Nephron progenitor cell (in vitro differentiated cells): Measurements from ENCODE around the gene ZHX3.

ENCODE experiments used
- DNase-seq: peaks from one replicate; pipeline ENCODE4 v3.0.0; 2021
- H3K27ac Mint-ChIP-seq: 2 replicates; pipeline ENCODE4 v1.8.0; 2021; ENCODE audit warnings: mild to moderate bottlenecking, moderate library complexity, mixed read lengths
- H3K27me3 Mint-ChIP-seq: 2 replicates; pipeline ENCODE4 v1.8.0; 2021; ENCODE audit warnings: mild to moderate bottlenecking, low read depth, mixed read lengths; ENCODE audit not compliant: poor library complexity
- H3K36me3 Mint-ChIP-seq: 2 replicates; pipeline ENCODE4 v1.8.0; 2021; ENCODE audit warnings: low read depth, mixed read lengths
- H3K4me1 Mint-ChIP-seq: 2 replicates; pipeline ENCODE4 v1.8.0; 2021; ENCODE audit warnings: mixed read lengths
- H3K4me3 Mint-ChIP-seq: 2 replicates; pipeline ENCODE4 v1.8.0; 2021; ENCODE audit warnings: mild to moderate bottlenecking, moderate library complexity, mixed read lengths
- H3K9me3 Mint-ChIP-seq: 2 replicates; pipeline ENCODE4 v1.8.0; 2021; ENCODE audit warnings: mild to moderate bottlenecking, moderate library complexity, mixed read lengths
- TF ChIP-seq, protein P1 (sequence below): fragments of 200-600 bp; sonication (generic); IDR thresholded peaks from 2 replicates; pipeline ENCODE4 v1.5.0; 2021; ENCODE audit warnings: antibody characterized with exemption

The ZHX3 gene

GRCh38 chr20:41261790-41262717, 55.5 kb downstream of the ZHX3 start:
- H3K9me3 Mint-ChIP-seq = no peaks in the 10 kb centered on the region
- DNase-seq = no peak
- peaks cover 5% of the 10 kb centered on the region for H3K4me1 Mint-ChIP-seq
- H3K27me3 Mint-ChIP-seq = no peaks in the 10 kb centered on the region
- peaks cover under 1% of the 10 kb centered on the region for H3K36me3 Mint-ChIP-seq
- H3K4me3 Mint-ChIP-seq = no peak overlapping the region
- H3K27ac Mint-ChIP-seq = no peak overlapping the region
- TF ChIP-seq, protein P1, sequence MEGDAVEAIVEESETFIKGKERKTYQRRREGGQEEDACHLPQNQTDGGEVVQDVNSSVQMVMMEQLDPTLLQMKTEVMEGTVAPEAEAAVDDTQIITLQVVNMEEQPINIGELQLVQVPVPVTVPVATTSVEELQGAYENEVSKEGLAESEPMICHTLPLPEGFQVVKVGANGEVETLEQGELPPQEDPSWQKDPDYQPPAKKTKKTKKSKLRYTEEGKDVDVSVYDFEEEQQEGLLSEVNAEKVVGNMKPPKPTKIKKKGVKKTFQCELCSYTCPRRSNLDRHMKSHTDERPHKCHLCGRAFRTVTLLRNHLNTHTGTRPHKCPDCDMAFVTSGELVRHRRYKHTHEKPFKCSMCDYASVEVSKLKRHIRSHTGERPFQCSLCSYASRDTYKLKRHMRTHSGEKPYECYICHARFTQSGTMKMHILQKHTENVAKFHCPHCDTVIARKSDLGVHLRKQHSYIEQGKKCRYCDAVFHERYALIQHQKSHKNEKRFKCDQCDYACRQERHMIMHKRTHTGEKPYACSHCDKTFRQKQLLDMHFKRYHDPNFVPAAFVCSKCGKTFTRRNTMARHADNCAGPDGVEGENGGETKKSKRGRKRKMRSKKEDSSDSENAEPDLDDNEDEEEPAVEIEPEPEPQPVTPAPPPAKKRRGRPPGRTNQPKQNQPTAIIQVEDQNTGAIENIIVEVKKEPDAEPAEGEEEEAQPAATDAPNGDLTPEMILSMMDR = no peak

- Mint-ChIP-seq H3K27ac (no peak overlapping the region), H3K4me3 (no peak overlapping the region), H3K27me3 (no peaks in the 10 kb centered on the region), H3K9me3 (no peaks in the 10 kb centered on the region), H3K36me3 (no peaks in the 10 kb centered on the region), H3K4me1 (peaks cover 5% of the 10 kb centered on the region)
- TF ChIP-seq, protein P1 = no peak
- DNase-seq = no peak
Measured at GRCh38 chr20:41261260-41261659, 56.3 kb downstream of the ZHX3 start.

- Mint-ChIP-seq H3K27ac (no peak overlapping the region), H3K4me3 (no peak overlapping the region), H3K4me1 (peaks cover 5% of the 10 kb centered on the region), H3K9me3 (no peaks in the 10 kb centered on the region), H3K27me3 (no peaks in the 10 kb centered on the region), H3K36me3 (no peaks in the 10 kb centered on the region)
- no peak for DNase-seq
- TF ChIP-seq, protein P1 = no peak
Measured at GRCh38 chr20:41260734-41261220, 56.8 kb downstream of the ZHX3 start.

DNA sequence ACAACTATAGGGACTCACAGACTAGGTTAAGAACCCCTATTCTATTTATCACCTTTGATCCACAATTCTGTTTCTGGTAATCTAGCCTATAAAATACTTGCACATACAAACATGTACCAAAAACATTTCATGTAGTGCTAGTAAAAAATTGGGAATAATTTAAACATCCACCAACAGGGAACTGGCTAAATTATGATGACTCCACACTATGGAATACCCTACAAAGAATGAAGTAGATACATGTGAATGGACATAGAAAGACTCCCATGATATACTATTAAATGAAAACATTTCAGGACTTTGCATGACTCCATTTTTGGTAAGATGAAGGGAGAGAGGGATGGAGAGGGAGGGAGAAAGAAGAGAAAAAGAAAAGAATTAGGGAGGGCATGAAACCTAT, 58.2 kb downstream of the ZHX3 start:
- H3K9me3 Mint-ChIP-seq = no peaks in the 10 kb centered on the region
- H3K27ac Mint-ChIP-seq = no peak overlapping the region
- no peaks in the 10 kb centered on the region for H3K36me3 Mint-ChIP-seq
- no peak overlapping the region for H3K4me3 Mint-ChIP-seq
- DNase-seq = no peak
- TF ChIP-seq, protein P1 = no peak
- H3K27me3 Mint-ChIP-seq = no peaks in the 10 kb centered on the region
- peaks cover 8% of the 10 kb centered on the region for H3K4me1 Mint-ChIP-seq

GRCh38 chr20:41258474-41258873, 59.1 kb downstream of the ZHX3 start:
- Mint-ChIP-seq H3K4me3 (no peak overlapping the region), H3K27ac (no peak overlapping the region), H3K4me1 (peaks cover 8% of the 10 kb centered on the region), H3K36me3 (no peaks in the 10 kb centered on the region), H3K9me3 (no peaks in the 10 kb centered on the region), H3K27me3 (no peaks in the 10 kb centered on the region)
- TF ChIP-seq, protein P1 = no peak
- DNase-seq = no peak

GRCh38 chr20:41256516-41256915, 61.0 kb downstream of the ZHX3 start:
- TF ChIP-seq, protein P1 = no peak
- Mint-ChIP-seq H3K36me3 (no peaks in the 10 kb centered on the region), H3K4me1 (peaks cover 8% of the 10 kb centered on the region), H3K27me3 (no peaks in the 10 kb centered on the region), H3K9me3 (no peaks in the 10 kb centered on the region), H3K4me3 (no peak overlapping the region), H3K27ac (no peak overlapping the region)
- DNase-seq = no peak
